GM23338 (cell line): ENCODE measurements around the gene SARNP. TPM values are rescaled to one million over a fixed set of nuclear protein-coding genes. Genes with fewer than 3 reads are reported as not detected.

Source experiments
- ATAC-seq: fragments of 200-7000 bp; cut with Tn5 transposase; 3 replicates; pipeline ENCODE4 v1.9.1; 2020
- DNase-seq: peaks from one replicate; pipeline ENCODE4 v3.0.0-alpha.2; 2015; ENCODE audit warnings: low spot score
- H2AFZ ChIP-seq: fragments of 200-600 bp; sonication (generic); 2 replicates; pipeline ENCODE4 v1.8.0; 2016; ENCODE audit warnings: antibody characterized with exemption, mild to moderate bottlenecking, moderate library complexity
- H3F3A ChIP-seq: fragments of 200-600 bp; sonication (generic); replicated peaks from 2 replicates; pipeline ENCODE4 v1.8.0; 2017; ENCODE audit warnings: antibody characterized with exemption, mixed run types, low read depth
- H3K27ac ChIP-seq: fragments of 200-600 bp; sonication (generic); 2 replicates; pipeline ENCODE4 v1.6.1; 2016; ENCODE audit warnings: low read depth
- H3K27me3 ChIP-seq: fragments of 200-600 bp; sonication (generic); 2 replicates; pipeline ENCODE4 v1.8.0; 2016; ENCODE audit warnings: mild to moderate bottlenecking, mixed run types, moderate library complexity; ENCODE audit not compliant: insufficient read depth
- H3K36me3 ChIP-seq: fragments of 200-600 bp; sonication (generic); 2 replicates; pipeline ENCODE4 v1.8.0; 2016; ENCODE audit warnings: mild to moderate bottlenecking; ENCODE audit not compliant: insufficient read depth
- H3K4me1 ChIP-seq: fragments of 200-600 bp; sonication (generic); 2 replicates; pipeline ENCODE4 v1.8.0; 2016; ENCODE audit warnings: mild to moderate bottlenecking, moderate library complexity; ENCODE audit not compliant: insufficient read depth
- H3K4me2 ChIP-seq: fragments of 200-600 bp; sonication (generic); 2 replicates; pipeline ENCODE4 v1.7.1; 2017; ENCODE audit warnings: mixed run types
- H3K4me3 ChIP-seq: fragments of 200-600 bp; sonication (generic); 2 replicates; pipeline ENCODE4 v1.6.1; 2016; ENCODE audit warnings: mixed run types
- H3K79me2 ChIP-seq: fragments of 200-600 bp; sonication (generic); replicated peaks from 2 replicates; pipeline ENCODE4 v1.8.0; 2017; ENCODE audit warnings: mild to moderate bottlenecking; ENCODE audit not compliant: insufficient read depth
- H3K9me2 ChIP-seq: fragments of 200-600 bp; sonication (generic); 2 replicates; pipeline ENCODE4 v1.8.0; 2017; ENCODE audit not compliant: insufficient read depth
- H4K20me1 ChIP-seq: fragments of 200-600 bp; sonication (generic); replicated peaks from 2 replicates; pipeline ENCODE4 v1.8.0; 2017; ENCODE audit warnings: mild to moderate bottlenecking; ENCODE audit not compliant: insufficient read depth
- H3K27ac Mint-ChIP-seq: 2 replicates; pipeline ENCODE4 v1.8.0; 2020; ENCODE audit warnings: inconsistent platforms, mild to moderate bottlenecking, moderate library complexity, mixed read lengths
- H3K27me3 Mint-ChIP-seq: 3 replicates; pipeline ENCODE4 v1.8.0; 2022; ENCODE audit warnings: low read depth, mild to moderate bottlenecking, moderate library complexity, mixed read lengths, inconsistent platforms; ENCODE audit not compliant: insufficient read depth, poor library complexity
- H3K36me3 Mint-ChIP-seq: 3 replicates; pipeline ENCODE4 v1.8.0; 2021; ENCODE audit warnings: low read depth, mild to moderate bottlenecking, inconsistent platforms, moderate library complexity, mixed read lengths
- H3K4me1 Mint-ChIP-seq: 3 replicates; pipeline ENCODE4 v1.8.0; 2020; ENCODE audit warnings: mild to moderate bottlenecking, inconsistent platforms, mixed read lengths
- H3K4me3 Mint-ChIP-seq: 3 replicates; pipeline ENCODE4 v1.8.0; 2021; ENCODE audit warnings: moderate library complexity, mild to moderate bottlenecking, inconsistent platforms, mixed read lengths
- H3K9me3 Mint-ChIP-seq: 3 replicates; pipeline ENCODE4 v1.8.0; 2020; ENCODE audit warnings: moderate library complexity, mild to moderate bottlenecking, inconsistent platforms, mixed read lengths
- CTCF ChIP-seq, 2 experiments: fragments of 200-600 bp in 1 of 2; sonication (generic) in 1 of 2; conservative IDR thresholded peaks; 2 replicates each; pipeline versions ENCODE4 v1.5.1 to v1.6.1; 2016 to 2017; ENCODE audit warnings: antibody characterized with exemption in 2 of 2, low read depth in 2 of 2, mild to moderate bottlenecking in 2 of 2, moderate library complexity in 1 of 2
- ETS1 ChIP-seq: IDR thresholded peaks from 2 replicates; pipeline ENCODE4 v1.6.1; 2016; ENCODE audit warnings: antibody characterized with exemption
- EZH2phosphoT487 ChIP-seq: fragments of 200-600 bp; sonication (generic); IDR thresholded peaks from one replicate; pipeline ENCODE4 v1.8.1; 2018; ENCODE audit warnings: antibody characterized with exemption; ENCODE audit not compliant: unreplicated experiment
- JUNB ChIP-seq: IDR thresholded peaks from one replicate; pipeline ENCODE4 v1.6.1; 2016; ENCODE audit warnings: antibody characterized with exemption; ENCODE audit not compliant: unreplicated experiment
- NANOG ChIP-seq: IDR thresholded peaks from 2 replicates; pipeline ENCODE4 v1.6.1; 2016; ENCODE audit warnings: antibody characterized with exemption, borderline replicate concordance
- REST ChIP-seq: IDR thresholded peaks from one replicate; pipeline ENCODE4 v1.6.1; 2018; ENCODE audit warnings: antibody characterized with exemption; ENCODE audit not compliant: unreplicated experiment
- ZNF462 ChIP-seq: fragments of 250-450 bp; sonication (Bioruptor Pico); IDR thresholded peaks from 2 replicates; pipeline ENCODE4 v1.5.0; 2020; ENCODE audit warnings: mild to moderate bottlenecking, moderate library complexity
- polyA plus RNA-seq: library from polyadenylated mRNA; unstranded; fragments of >200 nt; fragmentation: Nextera tagmentation; extraction: Ambion mirVana; gene quantifications from 2 replicates; pipeline ENCODE4 v1.2.1, GENCODE V29; 2016
- total RNA-seq: library from RNA; depleted of rRNA; stranded (reverse); fragments of >200 nt; shearing (Covaris generic); gene quantifications from 2 replicates; pipeline ENCODE4 v1.2.3, GENCODE V29; 2014

SARNP gene
- total and polyA plus RNA-seq, 2 experiments from 2014 or later, result 96.0 to 313 TPM

- Histone ChIP-seq H2AFZ (peak overlapping the region; percentile 97), H4K20me1 (no peaks in the 10 kb centered on the region), H3K4me1 (peaks cover 26% of the 10 kb centered on the region), H3K4me2 (peak overlapping the region; percentile 98), H3K27me3 (no peaks in the 10 kb centered on the region), H3K27ac (peak overlapping the region; percentile 99), H3K36me3 (no peaks in the 10 kb centered on the region), H3K9me2 (no peaks in the 10 kb centered on the region), H3K79me2 (peaks cover 35% of the 10 kb centered on the region), H3F3A (peaks cover 32% of the 10 kb centered on the region), H3K4me3 (peak overlapping the region; percentile 100)
- peak overlapping the region; percentile 99 for H3K27ac Mint-ChIP-seq
- peaks cover 38% of the 10 kb centered on the region for H3K4me1 Mint-ChIP-seq
- ATAC-seq (peak; percentile 14), DNase-seq (peak; percentile 77)
- no peaks in the 10 kb centered on the region for H3K9me3 Mint-ChIP-seq
- H3K27me3 Mint-ChIP-seq, result peaks cover 12% of the 10 kb centered on the region
- peaks cover 12% of the 10 kb centered on the region for H3K36me3 Mint-ChIP-seq
- H3K4me3 Mint-ChIP-seq, result peak overlapping the region; percentile 94
- TF ChIP-seq ETS1 (0 out of 2 replicates have a peak, but pooled peaks have one; percentile 20), EZH2phosphoT487 (no peak), NANOG (no peak), JUNB (no peak), REST (no peak), CTCF (conservative IDR thresholded peaks at IDR 0.05; ENCODE audit: low read depth in 2 of 2) (peak in 1 of 2 experiments; percentile 18; a peak in 2 of 4 replicates)
These were observed 12.6 kb upstream of the SARNP start for GRCh38 chr12:55829967-55830600.

- no peak for ATAC-seq
- no peak overlapping the region for H2AFZ ChIP-seq
- peaks cover 15% of the 10 kb centered on the region for H3K36me3 Mint-ChIP-seq
- peaks cover 37% of the 10 kb centered on the region for H3K4me1 Mint-ChIP-seq
- H3K4me1 ChIP-seq, result peaks cover 29% of the 10 kb centered on the region
- H3K27me3 Mint-ChIP-seq, result peaks cover 9% of the 10 kb centered on the region
- DNase-seq, result no peak
- no peaks in the 10 kb centered on the region for H3K27me3 ChIP-seq
- peak overlapping the region; percentile 76 for H3K27ac ChIP-seq
- peaks cover 33% of the 10 kb centered on the region for H3F3A ChIP-seq
- no peaks in the 10 kb centered on the region for H3K36me3 ChIP-seq
- peak overlapping the region; percentile 89 for H3K4me2 ChIP-seq
- peaks cover 6% of the 10 kb centered on the region; the same call in 1 of the 2 replicates for H4K20me1 ChIP-seq
- peak overlapping the region; percentile 26; the same call in 1 of the 2 replicates for H3K27ac Mint-ChIP-seq
- H3K4me3 Mint-ChIP-seq, result peak overlapping the region; percentile 94
- H3K79me2 ChIP-seq, result peaks cover 51% of the 10 kb centered on the region
- H3K4me3 ChIP-seq, result peak overlapping the region; percentile 100
- H3K9me2 ChIP-seq, result no peaks in the 10 kb centered on the region
- no peaks in the 10 kb centered on the region for H3K9me3 Mint-ChIP-seq
- no peak for TF ChIP-seq EZH2phosphoT487
- no peak for TF ChIP-seq ZNF462 (CRISPR knock-in tag)
These were observed 10.8 kb upstream of the SARNP start for GRCh38 chr12:55828357-55828756.
